Activated CD4-positive, alpha-beta T cell treated with anti-CD3 and anti-CD28 coated beads, Interleukin-2, amount 50 U/mL, for 48 hours (primary cell): Measurements from ENCODE around the gene MYT1.
"Not testable (repeated sequence)": the region's sequence is repeated elsewhere in the genome, so short reads cannot be mapped to it uniquely, and the experiment has no call there.

Source experiments
- DNase-seq, 2 experiments: peaks; one replicate each; pipeline ENCODE4 v3.0.0-alpha.2; 2020

The MYT1 gene

DNA sequence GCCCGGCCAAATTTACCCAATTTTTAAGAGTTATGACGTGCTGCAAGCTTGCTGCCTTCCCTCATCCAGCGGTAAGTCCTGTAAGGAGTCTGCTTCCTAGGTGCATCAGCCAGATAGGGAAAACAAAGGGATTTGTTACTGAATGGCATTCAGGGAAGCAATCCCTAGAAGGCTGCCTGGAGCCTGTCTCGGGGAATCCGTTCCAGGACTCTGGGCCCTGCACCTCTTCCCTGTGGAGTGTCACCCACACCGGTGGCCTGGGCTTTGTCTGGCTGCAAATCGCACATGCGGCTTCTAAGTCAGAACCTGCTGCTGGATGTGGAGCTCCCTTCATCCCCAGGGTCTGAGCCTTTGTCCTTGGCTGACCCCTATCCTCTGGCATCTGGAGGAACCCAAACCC lies 7.0 kb downstream of the MYT1 start:
- no peak for DNase-seq

DNA sequence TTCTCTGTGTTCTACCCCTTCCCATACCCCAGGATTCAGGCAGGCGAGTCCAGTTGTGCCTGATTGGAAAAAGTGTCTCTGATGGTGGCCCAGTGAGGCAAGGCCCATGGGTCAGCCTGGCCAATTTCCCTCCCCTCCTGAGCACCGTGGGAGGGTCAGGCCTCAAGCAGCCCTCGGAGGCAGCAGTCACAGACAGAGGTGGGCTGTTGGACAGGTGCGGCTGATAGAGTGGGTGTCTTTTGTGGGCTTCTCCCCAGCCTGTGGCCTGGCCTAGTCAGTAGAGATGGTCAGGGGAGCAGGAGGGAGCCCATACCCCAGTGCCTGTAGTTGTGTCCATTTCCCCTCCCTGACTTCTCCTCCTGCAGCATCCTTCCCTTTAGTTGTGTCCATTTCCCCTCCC lies 8.9 kb downstream of the MYT1 start:
- DNase-seq, result no peak

DNA sequence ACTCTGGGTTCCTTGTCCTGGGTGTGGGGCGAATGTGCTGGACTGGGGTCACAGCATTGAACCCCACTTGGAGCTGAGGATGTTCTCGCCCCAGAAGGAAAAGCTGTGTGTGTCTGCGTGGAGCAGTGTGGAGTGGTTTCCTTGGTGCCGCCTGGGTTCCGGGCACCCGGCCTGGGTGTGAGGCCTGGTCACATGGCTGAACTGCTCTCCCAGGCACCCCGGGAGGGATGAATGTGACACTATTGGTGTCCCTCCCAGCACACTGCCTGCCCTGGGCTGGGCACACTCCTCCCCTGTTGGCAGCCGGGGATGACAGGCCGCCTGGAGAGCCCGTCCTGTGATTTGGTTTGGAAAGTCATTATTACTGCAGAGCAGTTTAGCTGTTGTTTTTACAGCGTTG lies 12.3 kb downstream of the MYT1 start:
- no peak for DNase-seq

DNA sequence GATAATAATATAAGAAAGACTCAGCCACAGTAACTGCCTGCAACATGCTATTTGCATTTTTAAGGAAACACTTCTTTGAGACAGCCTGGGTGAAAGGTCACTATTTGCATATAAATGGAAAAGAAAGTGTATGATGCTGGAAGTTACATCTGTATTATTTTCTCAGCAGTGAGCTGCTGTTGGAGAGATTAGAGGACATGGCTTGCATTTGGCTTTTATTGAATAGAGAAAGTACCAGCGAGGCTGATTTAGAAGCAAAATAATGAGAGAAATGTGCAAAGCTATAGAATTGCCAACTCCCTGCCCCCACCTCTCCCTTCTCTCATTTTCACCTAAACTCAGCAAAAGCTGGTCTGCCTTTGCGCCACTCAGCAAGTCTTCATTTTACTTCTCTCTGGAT lies 12.7 kb downstream of the MYT1 start:
- no peak for DNase-seq

DNA sequence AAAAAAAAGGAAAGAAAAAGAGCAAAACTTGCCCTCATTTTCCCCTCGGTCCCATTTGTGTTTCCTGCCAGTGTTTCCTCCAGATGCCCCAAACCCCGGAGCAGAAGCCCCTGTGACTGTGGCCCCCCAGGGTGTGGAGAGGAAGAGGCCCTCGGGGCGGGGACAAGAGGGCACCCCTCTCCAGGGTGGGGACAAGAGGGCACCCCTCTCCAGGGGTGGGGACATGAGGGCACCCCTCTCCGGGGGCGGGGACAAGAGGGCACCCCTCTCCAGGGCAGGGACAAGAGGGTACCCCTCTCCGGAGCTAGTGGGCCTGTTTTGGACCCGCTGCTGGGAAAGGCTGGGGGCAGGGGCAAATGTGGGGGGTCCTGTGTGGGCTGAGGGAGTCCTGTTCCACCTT lies 13.1 kb downstream of the MYT1 start:
- DNase-seq, result no peak

DNA sequence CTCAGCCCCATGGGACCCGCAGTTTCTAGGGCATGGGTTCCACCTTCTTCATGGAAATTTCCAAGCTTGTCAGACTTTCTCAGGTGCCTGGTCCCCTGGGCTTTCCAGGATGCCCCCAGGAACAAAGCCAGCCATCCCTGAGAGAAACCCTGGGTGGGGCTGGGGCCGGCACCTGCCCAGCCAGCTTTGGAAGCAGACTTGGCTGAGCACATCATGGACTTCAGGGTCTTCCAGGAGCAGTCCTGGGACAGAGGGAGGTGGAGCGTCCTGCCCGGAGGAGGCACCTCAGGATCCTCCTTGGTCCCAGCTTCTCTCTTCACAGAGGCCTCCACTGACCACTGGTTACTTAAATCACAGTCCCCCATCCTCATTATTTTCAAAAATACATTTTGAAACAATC lies 13.5 kb downstream of the MYT1 start:
- no peak for DNase-seq

DNA sequence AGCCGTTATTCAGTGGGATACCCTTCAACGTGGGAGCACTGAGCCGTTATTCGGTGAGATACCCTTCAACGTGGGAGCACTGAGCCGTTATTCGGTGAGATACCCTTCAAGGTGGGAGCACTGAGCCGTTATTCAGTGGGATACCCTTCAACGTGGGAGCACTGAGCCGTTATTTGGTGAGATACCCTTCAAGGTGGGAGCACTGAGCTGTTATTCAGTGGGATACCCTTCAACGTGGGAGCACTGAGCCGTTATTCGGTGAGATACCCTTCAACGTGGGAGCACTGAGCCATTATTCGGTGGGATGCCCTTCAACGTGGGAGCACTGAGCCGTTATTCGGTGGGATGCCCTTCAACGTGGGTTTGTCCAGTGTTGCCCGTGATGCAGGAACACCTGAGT lies 14.7 kb downstream of the MYT1 start:
- not testable (repeated sequence) for DNase-seq

DNA sequence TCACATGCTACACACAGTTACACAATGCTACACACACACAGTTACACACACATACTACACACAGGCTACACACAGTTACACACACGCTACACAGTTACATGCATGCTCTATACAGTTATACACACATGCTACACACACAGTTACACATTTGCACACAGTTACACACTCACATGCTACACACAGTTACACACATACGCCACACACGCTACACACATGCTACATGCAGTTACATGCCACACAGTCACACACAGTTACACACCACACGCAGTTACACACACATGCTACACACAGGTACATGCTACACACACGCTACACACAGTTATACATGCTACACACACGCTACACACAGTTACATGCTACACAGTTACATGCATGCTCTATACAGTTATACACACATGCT lies 15.6 kb downstream of the MYT1 start:
- DNase-seq, result no peak

DNA sequence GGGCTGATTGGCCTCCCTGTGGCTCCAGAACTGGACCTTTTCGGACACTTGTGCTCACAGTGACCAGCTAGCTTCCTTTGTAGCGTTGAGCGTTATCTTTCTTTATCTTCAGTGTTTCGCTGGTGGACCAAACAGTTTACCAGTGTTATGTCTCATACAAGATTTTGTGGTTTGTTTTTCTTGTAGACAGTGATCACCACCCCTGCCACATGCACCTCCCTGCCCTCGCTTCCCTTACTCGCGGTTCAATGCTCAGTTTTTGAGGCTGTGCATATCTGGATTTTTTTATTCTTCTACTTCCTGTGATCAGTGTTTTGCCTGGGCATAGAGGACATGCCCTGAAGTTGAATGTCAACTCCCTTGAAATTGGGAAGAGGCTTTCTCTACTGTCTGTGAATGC lies 16.4 kb downstream of the MYT1 start:
- no peak for DNase-seq

DNA sequence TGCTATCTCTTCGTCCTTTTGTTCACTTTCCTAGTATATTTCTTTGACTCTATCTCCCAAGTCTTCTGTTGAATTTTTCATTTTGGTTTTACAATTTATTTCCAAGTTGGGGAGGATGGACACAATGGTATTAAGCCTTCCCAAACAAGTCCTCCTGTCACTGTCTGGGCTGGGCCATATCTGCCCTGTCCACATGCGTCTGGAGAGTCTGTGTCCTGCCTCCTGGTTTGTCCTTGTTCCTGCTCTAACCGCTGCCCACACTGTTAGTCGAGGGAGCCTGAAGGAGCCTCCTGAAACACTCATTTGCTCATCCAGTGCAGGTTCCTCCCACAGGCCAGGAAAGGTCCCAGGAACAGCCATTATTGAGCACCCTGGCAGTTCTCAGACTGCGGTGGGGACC lies 17.1 kb downstream of the MYT1 start:
- DNase-seq, result no peak

DNA sequence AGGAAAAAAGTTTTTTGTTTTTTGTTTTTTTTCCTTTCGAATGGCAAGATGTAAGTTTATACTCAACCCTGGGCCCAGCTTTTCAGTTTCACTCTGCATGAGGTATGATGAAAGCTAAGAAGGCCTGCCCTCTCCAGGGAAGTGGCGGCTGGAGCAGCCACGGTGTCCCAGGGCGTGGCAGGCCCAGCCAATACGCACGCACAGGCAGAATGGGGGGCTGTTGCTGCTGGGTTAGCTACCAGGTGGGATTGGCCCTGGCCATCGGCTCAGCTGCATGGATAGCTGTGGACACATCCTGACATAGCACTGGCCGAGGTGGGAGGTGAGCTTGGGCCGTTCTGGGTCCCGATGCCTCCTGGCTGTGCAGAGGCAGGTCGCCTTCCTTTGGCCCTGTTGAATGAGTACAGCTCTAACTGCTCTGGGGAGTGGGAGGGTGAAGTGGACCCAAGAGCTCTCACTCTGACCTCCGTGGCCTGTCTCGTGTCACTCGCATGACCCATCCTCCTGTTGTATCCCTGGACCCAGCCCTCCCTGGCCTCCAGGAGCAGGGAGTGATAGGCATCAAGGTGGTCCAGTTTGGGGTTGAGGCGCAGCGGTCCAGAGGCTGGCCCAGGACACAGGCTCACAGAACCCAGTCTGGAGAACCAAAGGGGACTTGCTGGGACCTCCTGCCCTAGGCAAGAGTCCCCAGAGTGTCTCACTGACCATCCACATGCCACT lies 18.1 kb downstream of the MYT1 start:
- no peak for DNase-seq

DNA sequence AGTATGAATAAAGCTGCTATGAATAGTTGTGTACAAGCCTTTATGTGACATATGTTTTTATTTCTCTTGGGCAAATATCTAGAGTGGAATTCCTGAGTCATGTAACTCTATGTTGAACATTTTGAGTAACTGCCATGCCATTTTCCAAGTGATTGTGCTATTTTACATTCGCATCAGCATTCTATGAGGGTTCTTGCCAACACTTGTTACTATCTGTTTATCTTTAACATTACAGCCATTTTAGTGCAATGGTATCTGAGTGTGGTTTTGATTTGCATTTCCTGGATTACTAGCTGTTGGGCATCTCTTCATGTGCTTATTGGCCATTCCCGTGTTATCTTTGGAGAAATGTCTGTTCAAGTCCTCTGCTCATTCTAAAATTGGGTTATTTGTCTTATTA lies 19.1 kb downstream of the MYT1 start:
- DNase-seq, result no peak

DNA sequence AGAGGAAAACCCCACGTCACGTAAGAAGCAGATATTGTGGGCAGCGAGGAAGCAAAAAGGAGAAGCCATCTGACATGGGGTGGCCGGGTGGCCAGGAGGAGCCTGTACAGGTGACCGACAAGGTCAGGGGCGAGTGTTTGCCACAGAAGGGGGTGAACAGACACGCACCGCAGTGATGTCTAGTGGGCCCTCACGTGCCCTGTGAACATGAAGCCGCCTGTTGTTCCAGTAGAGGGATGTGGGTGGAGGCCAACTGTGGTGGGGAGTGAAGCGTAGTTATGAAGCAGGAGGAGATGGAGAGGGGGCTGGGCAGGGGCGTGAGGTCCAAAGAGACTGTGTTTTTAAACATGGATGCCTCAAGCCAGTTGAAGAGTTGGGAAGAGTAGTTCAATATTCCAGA lies 20.5 kb downstream of the MYT1 start:
- DNase-seq, result no peak

DNA sequence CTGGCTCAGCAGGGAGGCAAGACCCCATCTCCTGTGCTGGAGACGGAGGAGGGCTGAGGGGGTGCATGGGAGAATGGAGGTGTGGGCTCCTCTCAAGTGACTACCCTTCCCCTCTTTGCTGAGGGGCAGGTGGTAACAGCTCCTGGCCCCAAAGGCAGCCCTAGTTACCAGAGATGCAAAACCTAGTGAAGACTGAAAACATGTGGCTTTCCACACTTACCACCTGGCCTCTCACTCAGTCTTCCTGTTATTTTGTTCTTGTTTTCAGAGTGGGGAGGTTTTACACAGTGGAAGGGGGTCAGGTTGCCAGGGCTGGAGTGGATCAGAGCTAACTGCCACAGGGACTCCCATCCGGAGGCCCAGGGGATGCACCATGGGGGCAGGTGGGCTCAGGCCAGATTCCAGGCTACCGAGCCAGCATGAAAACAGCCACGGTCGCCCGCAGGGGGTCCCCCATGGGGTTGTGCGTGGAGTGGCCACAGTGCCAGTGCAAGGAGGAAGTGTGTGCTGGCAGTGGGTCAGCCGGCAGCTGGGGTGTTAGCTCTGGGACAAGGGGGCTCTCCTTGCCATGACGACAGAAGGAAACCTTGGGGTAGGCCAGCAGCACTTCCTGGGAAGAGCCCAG lies 21.1 kb downstream of the MYT1 start:
- no peak for DNase-seq

DNA sequence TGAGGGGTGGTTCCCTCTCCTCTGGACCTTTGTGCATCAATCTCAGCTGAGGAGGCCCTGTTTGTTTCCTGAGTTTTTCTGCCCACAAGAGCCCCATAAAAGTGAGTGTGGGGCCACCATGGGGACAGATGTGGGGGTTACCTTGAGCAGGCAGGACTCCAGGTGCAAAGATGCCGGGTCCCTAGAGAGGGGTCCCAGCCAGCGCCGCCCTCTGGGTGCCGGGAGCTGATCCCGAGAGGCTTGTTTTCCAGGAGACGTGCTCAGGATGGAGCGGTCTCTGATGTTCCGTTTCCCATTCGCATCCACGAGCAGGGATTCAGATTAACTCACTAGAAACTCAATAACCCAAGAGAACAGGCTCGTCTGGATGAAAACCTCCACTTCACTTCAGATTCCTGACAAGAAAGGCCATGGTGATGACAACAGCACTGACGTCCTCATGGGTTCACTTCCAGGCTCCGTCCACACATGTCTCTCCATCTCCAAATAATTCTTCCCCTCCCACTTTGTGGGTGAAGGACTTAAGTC lies 21.9 kb downstream of the MYT1 start:
- DNase-seq, result no peak

DNA sequence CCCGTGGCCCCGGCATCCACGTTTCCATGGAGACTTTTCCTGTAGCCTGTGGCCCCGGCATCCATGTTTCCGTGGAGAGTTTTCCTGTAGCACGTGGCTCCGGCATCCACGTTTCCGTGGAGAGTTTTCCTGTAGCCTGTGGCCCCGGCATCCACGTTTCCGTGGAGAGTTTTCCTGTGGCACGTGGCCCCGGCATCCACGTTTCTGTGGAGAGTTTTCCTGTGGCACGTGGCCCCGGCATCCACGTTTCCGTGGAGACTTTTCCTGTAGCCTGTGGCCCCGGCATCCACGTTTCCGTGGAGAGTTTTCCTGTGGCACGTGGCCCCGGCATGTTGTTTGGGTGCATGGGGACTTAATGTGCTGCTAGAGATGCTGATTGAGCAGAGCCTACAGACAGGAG lies 23.0 kb downstream of the MYT1 start:
- DNase-seq, result not testable (repeated sequence)

DNA sequence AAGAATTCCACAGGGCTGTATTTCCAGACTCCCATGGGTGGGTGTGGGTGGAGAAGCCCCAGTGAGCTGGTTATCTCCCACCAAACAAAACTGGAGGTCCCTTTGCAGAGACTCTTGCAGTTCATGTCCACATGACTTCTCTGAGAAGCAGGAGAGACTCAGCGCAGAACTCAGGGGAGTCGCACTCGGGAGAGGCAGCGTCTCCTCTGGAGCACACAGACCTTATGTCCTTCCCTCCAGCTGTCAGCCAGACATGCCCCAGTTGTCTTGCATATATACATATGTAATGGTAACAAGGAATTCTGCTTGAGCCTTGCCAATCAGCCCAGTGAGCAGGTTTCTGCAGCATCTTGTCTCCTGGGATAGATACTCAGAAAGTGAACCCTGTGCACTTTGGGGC lies 23.8 kb downstream of the MYT1 start:
- DNase-seq, result no peak

DNA sequence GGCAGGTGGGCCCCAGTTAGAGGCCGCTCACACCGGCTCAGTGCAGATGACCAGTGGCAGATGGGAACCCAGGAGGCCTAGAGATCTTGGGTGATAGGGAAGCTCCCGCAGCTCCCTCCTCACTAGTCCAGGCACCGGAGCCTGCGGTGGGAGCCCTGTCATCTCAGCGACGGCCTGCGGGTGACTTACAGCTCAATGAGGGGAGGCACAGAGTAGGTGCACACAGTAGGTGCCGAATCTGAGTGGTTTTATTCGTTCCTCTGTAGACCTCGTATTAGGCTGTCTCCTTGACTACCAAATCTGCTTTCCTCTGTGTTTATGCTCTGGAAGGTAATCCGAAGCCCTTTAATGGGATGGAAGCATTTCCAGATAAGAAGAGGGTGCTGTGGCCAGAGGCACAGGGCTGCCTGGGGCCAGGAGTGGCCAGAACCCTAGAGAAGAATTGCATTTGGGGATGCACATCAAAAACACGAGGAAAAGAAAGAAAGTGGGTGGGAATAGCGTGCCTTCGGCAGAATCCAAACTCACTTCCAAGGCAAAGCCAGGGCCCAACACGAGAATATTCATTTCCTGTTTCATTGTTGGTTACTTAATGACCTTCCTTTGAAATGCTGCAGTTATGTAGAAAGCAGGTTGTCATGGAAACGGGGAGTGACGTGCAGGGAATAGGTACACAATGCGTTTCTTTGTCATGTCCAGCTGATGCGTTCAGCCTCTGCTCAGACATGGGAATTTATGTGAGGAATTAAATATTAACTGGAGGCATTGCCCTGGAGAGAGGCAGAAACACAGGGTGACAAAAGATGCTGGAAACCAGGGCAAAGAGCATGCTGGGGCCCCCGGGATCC lies 24.7 kb downstream of the MYT1 start:
- DNase-seq, result no peak

DNA sequence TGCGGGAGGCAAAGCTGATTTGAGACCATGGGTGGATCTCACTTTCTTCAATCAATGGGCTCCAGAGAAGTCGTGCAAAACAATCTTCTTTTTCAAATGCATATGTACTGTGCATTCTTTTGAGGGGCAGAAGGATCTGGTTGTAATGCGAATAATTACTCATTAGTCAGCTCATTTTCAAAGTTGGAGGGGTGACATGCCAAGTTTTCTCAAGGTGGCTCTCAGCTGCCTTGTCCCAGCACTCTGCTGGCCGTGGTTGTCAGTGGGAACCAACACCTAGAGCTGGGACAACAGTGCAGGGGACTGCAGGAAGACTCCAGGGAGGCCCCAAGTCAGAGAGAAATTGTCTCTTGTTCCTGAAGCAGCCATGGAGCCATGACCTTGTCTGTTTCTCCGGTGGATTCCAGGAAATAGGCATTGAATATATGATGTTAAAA lies 25.3 kb downstream of the MYT1 start:
- no peak for DNase-seq

DNA sequence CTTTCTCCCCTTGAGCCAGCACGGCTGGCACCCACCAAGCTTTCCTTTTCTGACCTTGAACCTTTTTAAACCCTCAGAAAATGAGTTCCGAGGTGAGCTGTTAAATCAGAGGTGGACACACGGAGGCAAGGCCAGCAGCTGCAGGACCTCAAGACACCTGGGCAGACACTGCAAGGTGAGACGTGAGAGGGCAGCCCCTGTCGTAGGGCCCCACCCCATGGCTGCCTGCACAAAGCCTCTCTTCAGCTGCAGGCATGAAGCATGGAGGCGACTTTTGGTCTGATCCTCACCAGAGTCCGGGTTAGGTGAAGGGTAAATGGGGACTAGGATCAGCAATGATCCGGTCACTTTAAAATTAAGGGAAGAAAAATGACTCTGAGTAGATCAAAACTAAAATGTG lies 25.7 kb downstream of the MYT1 start:
- no peak for DNase-seq

DNA sequence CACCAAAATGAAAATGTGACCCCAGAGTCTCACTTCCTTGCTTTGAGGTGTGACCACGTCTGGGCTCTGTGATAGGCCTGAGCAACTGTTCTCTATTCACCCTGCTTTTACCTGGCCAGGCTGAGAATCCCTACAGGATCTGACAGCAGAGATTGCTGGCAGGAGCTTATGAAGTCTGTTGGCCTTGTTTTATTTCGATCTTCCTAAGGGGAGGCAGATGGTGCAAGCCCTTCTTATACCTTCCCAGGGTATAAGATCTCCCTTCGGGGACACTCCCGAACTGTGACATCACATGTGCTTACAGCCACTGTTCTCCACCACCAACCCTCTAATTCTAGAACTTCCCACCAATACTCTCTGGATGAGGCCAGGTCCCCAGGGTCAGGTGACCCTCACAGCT lies 26.8 kb downstream of the MYT1 start:
- DNase-seq, result no peak

DNA sequence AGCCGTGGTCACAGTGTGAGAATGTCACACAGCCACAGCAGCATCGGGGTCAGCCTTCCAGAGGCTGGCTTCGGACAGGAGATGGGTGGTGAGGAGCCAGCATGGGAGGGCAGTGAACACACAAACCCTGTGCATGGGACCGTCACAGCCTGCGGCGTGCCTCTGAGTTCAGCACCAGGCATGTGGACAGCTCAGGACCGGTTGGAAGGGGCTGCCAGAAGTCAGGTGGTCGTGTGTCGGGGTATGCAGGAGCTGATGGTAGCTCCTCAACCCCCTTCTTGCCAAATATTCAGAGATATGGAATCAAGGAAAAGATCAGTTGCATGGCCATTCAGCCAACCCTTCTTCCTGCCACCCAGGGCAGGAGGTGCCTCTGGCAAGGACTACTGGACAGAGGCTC lies 28.2 kb downstream of the MYT1 start:
- no peak for DNase-seq

DNA sequence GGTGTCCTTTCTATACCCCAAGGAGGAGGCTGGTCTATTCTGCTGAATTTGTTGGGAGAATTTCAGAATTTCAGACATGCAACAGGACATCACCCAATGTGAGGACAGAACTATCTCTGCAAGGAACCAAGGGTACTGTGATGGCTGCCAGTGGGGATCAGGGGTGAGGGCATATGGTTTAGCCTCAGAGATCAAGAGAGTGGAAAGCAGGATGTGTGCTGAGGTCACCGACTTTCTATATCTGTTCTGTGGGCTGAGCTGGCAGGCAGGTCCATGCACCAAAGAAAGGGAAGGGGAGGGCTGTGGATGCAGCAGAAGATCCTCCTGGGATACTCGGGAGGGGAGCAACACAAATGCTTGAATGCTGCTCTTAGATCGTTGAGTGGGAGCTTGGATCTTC lies 28.8 kb downstream of the MYT1 start:
- DNase-seq, result no peak

DNA sequence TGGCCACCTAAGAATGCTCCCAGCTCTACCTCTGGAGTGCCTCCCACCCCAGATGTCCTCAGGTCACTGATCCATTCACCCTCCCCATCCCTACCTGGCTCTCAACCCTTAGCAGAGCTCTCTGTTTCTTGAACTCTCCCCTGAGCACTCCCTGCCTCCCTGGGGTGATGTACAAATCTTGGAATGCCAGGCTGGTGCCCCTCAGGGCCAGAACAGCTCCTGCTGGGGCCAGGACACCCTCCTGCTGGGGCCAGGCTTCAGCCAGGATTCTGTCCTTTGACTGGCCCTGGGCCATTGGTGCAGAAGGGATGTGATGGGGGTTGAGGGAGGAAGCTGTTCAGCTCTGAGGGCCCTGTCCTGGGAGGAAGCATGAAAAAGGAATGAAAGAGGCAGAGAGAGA lies 30.0 kb downstream of the MYT1 start:
- no peak for DNase-seq
